Measurements from ENCODE around the gene AADACL4. TPM values are rescaled to one million over a fixed set of nuclear protein-coding genes. Genes with fewer than 3 reads are reported as not detected.
"Not testable (repeated sequence)": the region's sequence is repeated elsewhere in the genome, so short reads cannot be mapped to it uniquely, and the experiment has no call there.

Gene AADACL4
- total and polyA plus RNA-seq, 2 of the 8 experiments (the other 6 are each of a cell fraction or from before 2014, with no cell fraction given) = 0.08 TPM; not detected in 1

- H4K20me1 ChIP-seq (replicated peaks in 1 of 2; ENCODE audit: control insufficient read depth in 1 of 2, insufficient read depth in 2 of 2, low read length in 2 of 2) = no peaks in the 10 kb centered on the region
- no peaks in the 10 kb centered on the region for H3K36me3 ChIP-seq (ENCODE audit: control insufficient read depth in 2 of 4, insufficient read depth in 4 of 4, low read length in 3 of 4)
- no peak overlapping the region for H3K18ac ChIP-seq (ENCODE audit: extremely low read depth, low read length)
- no peak overlapping the region for H2BK12ac ChIP-seq (ENCODE audit: low read depth, low read length)
- H4K91ac ChIP-seq (replicated peaks; ENCODE audit: insufficient read length, low read length) = no peak overlapping the region
- no peak overlapping the region for H3K14ac ChIP-seq (ENCODE audit: insufficient read length)
- H3K79me2 ChIP-seq (ENCODE audit: control insufficient read depth in 1 of 2, insufficient read depth in 2 of 2, low read length in 2 of 2) = no peaks in the 10 kb centered on the region
- H3K79me1 ChIP-seq (ENCODE audit: low read depth, low read length) = no peaks in the 10 kb centered on the region
- H3K4me1 ChIP-seq (replicated peaks in 1 of 4; ENCODE audit: control insufficient read depth in 3 of 4, insufficient read depth in 4 of 4, low read length in 3 of 4) = no peaks in the 10 kb centered on the region
- H3K4ac ChIP-seq (replicated peaks; ENCODE audit: insufficient read length, low read depth, low read length) = no peak overlapping the region
- H3K27ac ChIP-seq (ENCODE audit: low read depth, low read length) = no peak overlapping the region
- FAIRE-seq (no peak), DNase-seq (ENCODE audit: low read depth in 1 of 2, low spot score in 2 of 2) (no peak)
- H4K5ac ChIP-seq (ENCODE audit: insufficient read length, low read depth, low read length) = no peak overlapping the region
- no peak overlapping the region for H2BK20ac ChIP-seq (ENCODE audit: low read length)
- TF ChIP-seq TCF12 (IDR thresholded peaks at IDR 0.05; ENCODE audit: low read depth, low read length) (no peak), KDM5A (IDR thresholded peaks at IDR 0.05; ENCODE audit: low read length) (no peak)
- H3K56ac ChIP-seq (replicated peaks; ENCODE audit: insufficient read length, low read depth, low read length) = no peak overlapping the region
- no peak overlapping the region for H2BK15ac ChIP-seq (ENCODE audit: low read length)
- no peak overlapping the region for H3K4me2 ChIP-seq (ENCODE audit: insufficient read depth in 1 of 2, low read depth in 2 of 2, low read length in 2 of 2)
- H3K9me3 ChIP-seq (ENCODE audit: insufficient read depth in 2 of 2, low read depth in 1 of 2, low read length in 1 of 2) = no peaks in the 10 kb centered on the region
- POLR2A ChIA-PET (ENCODE audit: partially characterized antibody) = no interaction called here
- H2BK5ac ChIP-seq (ENCODE audit: low read depth, low read length) = no peak overlapping the region
- no peak overlapping the region for H4K8ac ChIP-seq (ENCODE audit: extremely low read depth, insufficient read depth, low read length)
- no peak overlapping the region for H2AK5ac ChIP-seq (ENCODE audit: low read depth, low read length)
- H2AFZ ChIP-seq (ENCODE audit: low read length) = no peak overlapping the region
- H3K23ac ChIP-seq (ENCODE audit: insufficient read length) = no peak overlapping the region
- H3K4me3 ChIP-seq (ENCODE audit: extremely low read depth in 1 of 4, insufficient read depth in 2 of 4, low read depth in 3 of 4, low read length in 4 of 4) = no peak overlapping the region
- no peak overlapping the region for H2BK120ac ChIP-seq (replicated peaks; ENCODE audit: low read depth, low read length)
- CTCF ChIA-PET (ENCODE audit: partially characterized antibody) = no interaction called here
- H3K23me2 ChIP-seq (ENCODE audit: low read depth, low read length) = no peaks in the 10 kb centered on the region
- no peaks in the 10 kb centered on the region; a peak in 1 of 7 replicates for H3K27me3 ChIP-seq (replicated peaks in 1 of 4; ENCODE audit: control insufficient read depth in 3 of 4, extremely low read depth in 1 of 4, insufficient read depth in 3 of 4, low read length in 3 of 4)
- H3K9ac ChIP-seq (replicated peaks in 1 of 4; ENCODE audit: extremely low read depth in 1 of 4, low read depth in 3 of 4, low read length in 3 of 4) = no peak overlapping the region
Observed at GRCh38 chr1:12674358-12674757, 30.5 kb downstream of the AADACL4 start.

- H3K9me3 ChIP-seq (ENCODE audit: insufficient read depth in 2 of 2, low read depth in 1 of 2, low read length in 1 of 2); FAIRE-seq; H2BK12ac ChIP-seq (ENCODE audit: low read depth, low read length); H3K14ac ChIP-seq (ENCODE audit: insufficient read length); H3K18ac ChIP-seq (ENCODE audit: extremely low read depth, low read length); H2BK5ac ChIP-seq (ENCODE audit: low read depth, low read length); H2BK120ac ChIP-seq (replicated peaks; ENCODE audit: low read depth, low read length); H3K4ac ChIP-seq (replicated peaks; ENCODE audit: insufficient read length, low read depth, low read length); H3K79me2 ChIP-seq (ENCODE audit: control insufficient read depth in 1 of 2, insufficient read depth in 2 of 2, low read length in 2 of 2); H3K4me1 ChIP-seq (replicated peaks in 1 of 4; ENCODE audit: control insufficient read depth in 3 of 4, insufficient read depth in 4 of 4, low read length in 3 of 4); H4K91ac ChIP-seq (replicated peaks; ENCODE audit: insufficient read length, low read length); DNase-seq (ENCODE audit: low read depth in 1 of 2, low spot score in 2 of 2); H3K4me3 ChIP-seq (ENCODE audit: extremely low read depth in 1 of 4, insufficient read depth in 2 of 4, low read depth in 3 of 4, low read length in 4 of 4); H4K8ac ChIP-seq (ENCODE audit: extremely low read depth, insufficient read depth, low read length); H3K27me3 ChIP-seq (replicated peaks in 1 of 4; ENCODE audit: control insufficient read depth in 3 of 4, extremely low read depth in 1 of 4, insufficient read depth in 3 of 4, low read length in 3 of 4); H3K4me2 ChIP-seq (ENCODE audit: insufficient read depth in 1 of 2, low read depth in 2 of 2, low read length in 2 of 2); H4K5ac ChIP-seq (ENCODE audit: insufficient read length, low read depth, low read length); H3K79me1 ChIP-seq (ENCODE audit: low read depth, low read length); H2BK20ac ChIP-seq (ENCODE audit: low read length); H3K23me2 ChIP-seq (ENCODE audit: low read depth, low read length); H3K36me3 ChIP-seq (ENCODE audit: control insufficient read depth in 2 of 4, insufficient read depth in 4 of 4, low read length in 3 of 4); H3K27ac ChIP-seq (ENCODE audit: low read depth, low read length); H2AFZ ChIP-seq (ENCODE audit: low read length); H3K56ac ChIP-seq (replicated peaks; ENCODE audit: insufficient read length, low read depth, low read length); H3K23ac ChIP-seq (ENCODE audit: insufficient read length); H3K9ac ChIP-seq (replicated peaks in 1 of 4; ENCODE audit: extremely low read depth in 1 of 4, low read depth in 3 of 4, low read length in 3 of 4); H2AK5ac ChIP-seq (ENCODE audit: low read depth, low read length); H4K20me1 ChIP-seq (replicated peaks in 1 of 2; ENCODE audit: control insufficient read depth in 1 of 2, insufficient read depth in 2 of 2, low read length in 2 of 2); H2BK15ac ChIP-seq (ENCODE audit: low read length); POLR2A ChIA-PET (ENCODE audit: partially characterized antibody): not testable (repeated sequence)
- 91% methylated on average over 4 of the region's 4 CpGs; no CpG with 5 or more reads in 1 of the 2 experiments for WGBS, 2 experiments (ENCODE audit: extremely low coverage in 1 of 2, insufficient coverage in 1 of 2, insufficient read length in 1 of 2, insufficient replicate concordance in 2 of 2, low coverage in 1 of 2, low lambda C conversion rate in 2 of 2, missing lambda C conversion rate in 1 of 2)
- CTCF ChIA-PET (ENCODE audit: partially characterized antibody) = interaction anchor here (1.2 kb wide), 1 partner anchor 17 kb away, joined by 3 read pairs; no protein-coding TSS in a partner anchor
Observed at GRCh38 chr1:12676122-12676521, 32.2 kb downstream of the AADACL4 start.

Measured in H1 (cell line).